ENCODE data around the gene FDCSP. TPM values are rescaled to one million over a fixed set of nuclear protein-coding genes. Genes with fewer than 3 reads are reported as not detected.

The FDCSP gene
- total and polyA plus RNA-seq, 2 of the 8 experiments (the other 6 are each of a cell fraction or from before 2014, with no cell fraction given) = not detected

DNA sequence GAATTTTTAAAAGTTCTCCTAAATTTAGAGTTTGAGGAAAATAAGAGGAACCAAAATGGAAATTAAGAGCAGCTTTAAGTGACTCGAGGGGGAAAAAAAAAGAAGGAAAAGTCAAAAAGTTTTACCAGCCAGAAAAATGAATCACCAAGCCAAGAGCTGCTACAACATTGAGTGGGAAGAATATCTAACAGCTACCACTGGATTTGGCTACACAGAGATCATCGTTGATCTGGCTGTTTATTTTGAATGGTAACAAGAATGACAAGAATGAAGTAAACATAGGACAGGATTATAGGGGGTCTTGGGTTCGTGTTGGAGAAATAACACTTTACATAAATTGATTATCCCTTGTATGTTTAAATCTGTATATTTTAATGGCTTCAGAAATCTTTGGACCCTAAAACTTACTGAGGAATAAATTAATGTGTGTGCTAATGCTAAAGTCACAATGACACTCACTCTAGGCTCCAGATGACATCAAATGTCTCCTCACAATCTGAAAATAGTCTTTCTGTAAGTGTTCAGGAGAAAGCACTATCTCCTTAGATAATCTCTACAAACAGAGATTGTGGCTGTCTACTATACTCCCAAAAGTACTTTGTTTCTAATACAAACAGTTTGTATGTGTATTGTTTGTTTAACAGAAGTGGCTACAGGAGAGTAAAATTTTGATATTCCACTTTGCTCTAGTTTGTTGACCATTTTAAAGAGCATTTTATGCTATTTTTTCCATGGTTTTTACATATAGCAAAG lies 13.4 kb downstream of the FDCSP start:
- Histone ChIP-seq H3K4me3 (ENCODE audit: extremely low read depth in 1 of 4, insufficient read depth in 2 of 4, low read depth in 3 of 4, low read length in 4 of 4) (no peak overlapping the region), H2BK5ac (ENCODE audit: low read depth, low read length) (no peak overlapping the region), H3K79me2 (ENCODE audit: control insufficient read depth in 1 of 2, insufficient read depth in 2 of 2, low read length in 2 of 2) (no peaks in the 10 kb centered on the region), H2BK20ac (ENCODE audit: low read length) (no peak overlapping the region), H3K14ac (ENCODE audit: insufficient read length) (no peak overlapping the region), H3K23ac (ENCODE audit: insufficient read length) (no peak overlapping the region), H4K5ac (ENCODE audit: insufficient read length, low read depth, low read length) (no peak overlapping the region), H3K79me1 (ENCODE audit: low read depth, low read length) (no peaks in the 10 kb centered on the region), H2BK12ac (ENCODE audit: low read depth, low read length) (no peak overlapping the region), H2BK15ac (ENCODE audit: low read length) (no peak overlapping the region), H3K36me3 (ENCODE audit: control insufficient read depth in 2 of 4, insufficient read depth in 4 of 4, low read length in 3 of 4) (no peaks in the 10 kb centered on the region), H3K9ac (replicated peaks in 1 of 4; ENCODE audit: extremely low read depth in 1 of 4, low read depth in 3 of 4, low read length in 3 of 4) (no peak overlapping the region), H4K8ac (ENCODE audit: extremely low read depth, insufficient read depth, low read length) (no peak overlapping the region), H3K4ac (replicated peaks; ENCODE audit: insufficient read length, low read depth, low read length) (no peak overlapping the region), H3K56ac (replicated peaks; ENCODE audit: insufficient read length, low read depth, low read length) (no peak overlapping the region), H4K91ac (replicated peaks; ENCODE audit: insufficient read length, low read length) (no peak overlapping the region), H3K18ac (ENCODE audit: extremely low read depth, low read length) (no peak overlapping the region), H3K27me3 (replicated peaks in 1 of 4; ENCODE audit: control insufficient read depth in 3 of 4, extremely low read depth in 1 of 4, insufficient read depth in 3 of 4, low read length in 3 of 4) (no peaks in the 10 kb centered on the region), H4K20me1 (replicated peaks in 1 of 2; ENCODE audit: control insufficient read depth in 1 of 2, insufficient read depth in 2 of 2, low read length in 2 of 2) (no peaks in the 10 kb centered on the region), H3K4me1 (replicated peaks in 1 of 4; ENCODE audit: control insufficient read depth in 3 of 4, insufficient read depth in 4 of 4, low read length in 3 of 4) (no peaks in the 10 kb centered on the region), H2AK5ac (ENCODE audit: low read depth, low read length) (no peak overlapping the region), H3K23me2 (ENCODE audit: low read depth, low read length) (no peaks in the 10 kb centered on the region), H3K27ac (ENCODE audit: low read depth, low read length) (no peak overlapping the region), H2BK120ac (replicated peaks; ENCODE audit: low read depth, low read length) (no peak overlapping the region), H2AFZ (ENCODE audit: low read length) (no peak overlapping the region), H3K9me3 (ENCODE audit: insufficient read depth in 2 of 2, low read depth in 1 of 2, low read length in 1 of 2) (no peaks in the 10 kb centered on the region), H3K4me2 (ENCODE audit: insufficient read depth in 1 of 2, low read depth in 2 of 2, low read length in 2 of 2) (no peak overlapping the region)
- ChIA-PET CTCF (ENCODE audit: partially characterized antibody) (interaction anchor here (1.1 kb wide), 1 partner anchor 54 kb away, joined by 3 read pairs; no protein-coding TSS in a partner anchor), POLR2A (ENCODE audit: partially characterized antibody) (no interaction called here)
- FAIRE-seq (no peak), DNase-seq (ENCODE audit: low read depth in 1 of 2, low spot score in 2 of 2) (no peak)
- WGBS, 2 experiments (ENCODE audit: extremely low coverage in 1 of 2, insufficient coverage in 1 of 2, insufficient read length in 1 of 2, insufficient replicate concordance in 2 of 2, low coverage in 1 of 2, low lambda C conversion rate in 2 of 2, missing lambda C conversion rate in 1 of 2) = 63% methylated on average over 3 of the region's 3 CpGs; no CpG with 5 or more reads in 1 of the 2 experiments
- TF ChIP-seq CTBP2 (IDR thresholded peaks at IDR 0.05; ENCODE audit: borderline replicate concordance, insufficient read depth, insufficient read length, low read length) (no peak), RAD21 (IDR thresholded peaks at IDR 0.05 in 1 of 2, conservative IDR thresholded peaks at IDR 0.05 in 1 of 2; ENCODE audit: low read depth in 2 of 2, low read length in 2 of 2) (no peak), KDM5A (IDR thresholded peaks at IDR 0.05; ENCODE audit: low read length) (no peak), CEBPB (IDR thresholded peaks at IDR 0.05; ENCODE audit: low read depth, low read length) (no peak), TAF1 (IDR thresholded peaks at IDR 0.05; ENCODE audit: low read depth, low read length) (no peak), NANOG (IDR thresholded peaks at IDR 0.05; ENCODE audit: insufficient read depth, low read depth, low read length, poor library complexity, severe bottlenecking) (no peak), RFX5 (IDR thresholded peaks at IDR 0.05; ENCODE audit: borderline replicate concordance, low read depth, low read length) (no peak), JUND (IDR thresholded peaks at IDR 0.05; ENCODE audit: low read length) (no peak)
- TF ChIP-seq, protein P1, sequence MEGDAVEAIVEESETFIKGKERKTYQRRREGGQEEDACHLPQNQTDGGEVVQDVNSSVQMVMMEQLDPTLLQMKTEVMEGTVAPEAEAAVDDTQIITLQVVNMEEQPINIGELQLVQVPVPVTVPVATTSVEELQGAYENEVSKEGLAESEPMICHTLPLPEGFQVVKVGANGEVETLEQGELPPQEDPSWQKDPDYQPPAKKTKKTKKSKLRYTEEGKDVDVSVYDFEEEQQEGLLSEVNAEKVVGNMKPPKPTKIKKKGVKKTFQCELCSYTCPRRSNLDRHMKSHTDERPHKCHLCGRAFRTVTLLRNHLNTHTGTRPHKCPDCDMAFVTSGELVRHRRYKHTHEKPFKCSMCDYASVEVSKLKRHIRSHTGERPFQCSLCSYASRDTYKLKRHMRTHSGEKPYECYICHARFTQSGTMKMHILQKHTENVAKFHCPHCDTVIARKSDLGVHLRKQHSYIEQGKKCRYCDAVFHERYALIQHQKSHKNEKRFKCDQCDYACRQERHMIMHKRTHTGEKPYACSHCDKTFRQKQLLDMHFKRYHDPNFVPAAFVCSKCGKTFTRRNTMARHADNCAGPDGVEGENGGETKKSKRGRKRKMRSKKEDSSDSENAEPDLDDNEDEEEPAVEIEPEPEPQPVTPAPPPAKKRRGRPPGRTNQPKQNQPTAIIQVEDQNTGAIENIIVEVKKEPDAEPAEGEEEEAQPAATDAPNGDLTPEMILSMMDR (IDR thresholded peaks at IDR 0.05; ENCODE audit: control extremely low read depth in 1 of 3, insufficient read depth in 1 of 3, low read depth in 1 of 3, low read length in 3 of 3) = no peak
